GM18526 (cell line): ENCODE data around the gene MRPL17.

Source experiments
- POLR2A ChIP-seq: IDR thresholded peaks from 3 replicates; pipeline ENCODE4 v1.6.1; 2011; ENCODE audit not compliant: insufficient read length; ENCODE audit errors: extremely low read depth

Gene MRPL17

GRCh38 chr11:6646576-6646917 is 36.6 kb downstream of the MRPL17 start:
- TF ChIP-seq POLR2A, result no peak

- TF ChIP-seq POLR2A, result no peak
These were observed 37.1 kb downstream of the MRPL17 start for GRCh38 chr11:6646071-6646470.

GRCh38 chr11:6642957-6643356 is 40.2 kb downstream of the MRPL17 start:
- TF ChIP-seq POLR2A, result no peak

- TF ChIP-seq POLR2A, result no peak
These were observed 42.0 kb downstream of the MRPL17 start for GRCh38 chr11:6640985-6641701.

DNA sequence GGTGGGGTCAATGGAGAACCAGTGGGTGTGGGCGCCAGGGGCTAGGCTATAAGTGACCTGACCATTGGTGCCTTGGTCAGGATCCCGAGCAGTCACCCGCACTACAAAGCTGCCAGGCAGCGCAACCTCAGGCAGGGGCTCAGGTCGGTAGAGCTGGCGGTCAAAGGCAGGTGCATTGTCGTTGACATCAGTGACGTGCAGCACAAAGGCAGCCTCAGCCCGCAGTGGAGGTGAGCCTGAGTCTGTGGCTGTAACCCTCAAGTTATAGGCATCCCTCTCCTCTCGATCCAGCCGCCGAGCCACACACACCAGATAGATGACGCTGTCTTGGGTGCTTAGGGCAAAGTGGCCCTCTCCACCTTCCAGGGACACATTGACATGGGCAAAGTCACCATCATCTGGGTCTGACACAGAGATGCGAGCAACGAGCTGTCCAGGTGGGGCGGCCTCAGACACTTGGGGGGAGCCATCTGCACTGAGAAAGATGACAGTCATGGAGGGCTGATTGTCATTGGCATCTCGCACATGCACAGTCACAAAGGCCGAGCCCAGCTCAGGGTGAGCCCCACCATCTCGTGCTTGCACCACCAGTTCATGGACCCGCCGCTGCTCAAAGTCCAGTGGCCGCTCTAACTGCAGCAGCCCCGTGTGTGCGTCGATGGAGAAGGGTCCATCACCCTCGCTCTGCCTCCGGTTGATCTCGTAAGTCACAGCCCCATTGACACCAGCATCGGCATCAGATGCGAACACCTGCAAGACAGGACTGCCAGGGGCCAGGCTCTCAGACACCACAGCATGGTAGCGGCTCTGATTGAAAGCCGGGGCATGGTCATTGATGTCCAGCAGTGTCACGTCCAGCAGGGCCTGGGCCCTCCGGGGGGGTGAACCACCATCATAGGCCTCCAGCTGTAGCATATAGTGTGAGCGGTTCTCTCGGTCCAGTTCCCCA is 42.8 kb downstream of the MRPL17 start:
- TF ChIP-seq POLR2A, result no peak

DNA sequence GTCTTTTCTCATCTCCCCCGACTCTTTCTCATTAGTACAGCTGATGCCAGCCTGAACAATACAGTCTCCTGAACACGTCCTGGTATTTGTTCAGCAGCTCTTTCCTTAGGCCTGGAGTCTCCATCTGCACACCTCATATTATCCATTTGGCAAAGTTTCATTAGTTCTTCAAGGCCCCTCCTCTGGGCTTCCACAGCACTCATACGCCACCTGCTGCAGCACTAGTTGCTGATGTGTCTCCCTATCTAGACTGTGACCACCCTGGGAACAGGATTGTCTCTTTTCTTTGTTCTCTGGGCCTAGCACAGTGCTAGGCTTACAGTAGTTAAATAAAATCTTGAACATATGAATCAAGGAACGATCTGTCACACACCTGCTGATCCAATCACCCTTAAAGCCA is 44.7 kb downstream of the MRPL17 start:
- TF ChIP-seq POLR2A, result no peak

GRCh38 chr11:6637871-6638270 is 45.3 kb downstream of the MRPL17 start:
- no peak for TF ChIP-seq POLR2A

DNA sequence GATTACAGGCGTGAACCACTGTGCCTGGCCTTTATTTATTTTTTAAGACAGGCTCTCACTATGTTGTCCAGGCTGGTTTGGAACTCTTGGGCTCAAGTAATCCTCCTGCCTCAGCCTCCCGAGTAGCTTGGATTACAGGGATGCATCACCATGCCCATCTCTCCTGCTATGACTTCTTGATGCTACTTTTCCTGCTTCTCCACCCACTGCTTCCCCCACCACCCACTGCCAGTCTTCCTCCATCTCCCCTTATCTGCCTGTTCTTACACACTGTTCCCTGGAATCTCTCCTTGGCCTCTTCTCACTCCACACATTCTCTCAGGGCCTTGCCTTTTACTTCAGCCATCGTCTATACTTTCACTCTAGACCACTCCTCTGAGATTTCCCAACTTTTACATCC is 46.7 kb downstream of the MRPL17 start:
- no peak for TF ChIP-seq POLR2A

DNA sequence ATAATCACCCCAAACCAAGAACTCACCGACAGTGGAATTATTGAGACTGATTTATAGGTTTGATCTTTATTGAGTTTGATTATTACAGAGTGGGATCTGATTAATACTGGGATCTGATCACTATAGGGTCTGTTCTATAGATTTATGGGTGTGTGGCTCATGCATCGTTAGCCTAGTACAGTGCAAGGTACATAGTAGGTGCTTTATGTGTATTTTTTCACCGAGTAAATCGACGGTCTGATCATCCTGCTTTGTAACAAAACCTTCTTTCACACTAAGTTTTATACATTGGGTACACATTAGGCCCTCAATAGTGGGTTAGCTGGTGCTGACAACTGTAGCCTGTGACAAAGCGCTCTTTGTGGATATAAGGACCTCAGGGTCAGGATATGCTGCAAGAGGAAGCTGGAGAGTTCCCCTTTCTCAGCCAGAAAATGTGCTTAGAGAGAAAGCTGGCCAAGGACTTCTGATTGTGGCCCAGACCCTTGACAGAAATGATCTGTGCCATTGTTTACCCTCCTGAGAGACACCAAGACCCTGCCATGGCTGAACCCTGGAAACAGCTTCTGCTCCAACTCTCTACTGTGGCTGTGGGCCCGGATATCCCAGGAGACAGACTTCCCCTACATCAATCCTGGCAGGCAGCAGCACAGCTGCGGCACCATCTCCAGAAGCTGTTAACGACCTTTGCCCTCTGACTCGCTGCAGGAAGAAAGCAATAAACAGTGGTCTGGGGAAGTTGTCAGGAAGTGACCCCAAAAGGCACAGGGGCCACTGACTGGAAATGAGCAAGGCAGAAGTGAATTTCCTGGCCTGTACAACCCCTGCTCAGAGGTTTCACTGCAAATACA is 47.8 kb downstream of the MRPL17 start:
- TF ChIP-seq POLR2A, result no peak

DNA sequence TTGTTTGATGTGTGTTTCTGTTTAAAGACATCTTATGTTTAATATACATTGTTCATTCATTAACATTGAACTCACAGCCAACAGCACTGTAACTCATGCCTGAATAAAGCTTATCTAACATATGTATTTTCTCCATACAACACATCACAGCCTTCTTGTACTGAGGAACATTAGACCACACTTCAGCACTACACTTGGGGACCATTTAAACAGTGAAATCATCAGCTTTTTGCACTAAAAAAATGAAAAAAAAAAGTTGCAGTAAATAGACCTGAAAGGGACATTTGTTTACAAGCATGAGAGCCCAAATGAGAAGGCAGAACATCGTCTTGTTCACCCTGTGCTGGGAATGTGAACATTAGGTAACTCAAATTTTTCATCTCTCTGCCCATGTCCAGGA is 48.6 kb downstream of the MRPL17 start:
- no peak for TF ChIP-seq POLR2A

- no peak for TF ChIP-seq POLR2A
These were observed 49.4 kb downstream of the MRPL17 start for GRCh38 chr11:6633422-6634408.

GRCh38 chr11:6632116-6633073 is 50.7 kb downstream of the MRPL17 start:
- no peak for TF ChIP-seq POLR2A

DNA sequence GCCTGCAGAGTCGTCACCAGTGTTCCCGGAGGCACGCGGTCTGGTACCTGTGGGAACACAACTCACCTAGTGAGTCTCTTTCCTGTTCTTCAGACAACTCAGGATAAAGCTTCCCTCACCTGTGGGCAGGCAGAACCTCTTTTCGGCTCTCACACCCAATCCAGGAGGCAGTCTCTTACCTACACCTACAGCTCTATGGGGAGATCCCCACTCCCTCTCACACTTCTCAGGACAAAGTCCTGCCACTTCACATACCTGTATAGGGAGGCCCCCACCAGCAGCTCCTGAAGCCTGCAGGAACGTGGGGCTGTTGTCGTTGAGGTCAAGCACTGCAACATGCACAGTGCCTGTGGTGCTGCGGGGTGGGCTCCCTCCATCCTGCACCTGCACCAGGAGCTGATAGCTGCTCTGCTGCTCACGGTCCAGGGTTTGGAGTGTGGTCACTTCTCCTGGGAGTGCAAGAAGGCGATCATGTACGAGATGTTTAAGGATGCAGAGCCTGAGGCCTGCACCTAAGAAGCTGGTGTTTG is 51.7 kb downstream of the MRPL17 start:
- no peak for TF ChIP-seq POLR2A

GRCh38 chr11:6630632-6631291 is 52.4 kb downstream of the MRPL17 start:
- no peak for TF ChIP-seq POLR2A
